ENCODE data around the gene DLK2.
A peak's percentile ranks its signal among the peaks of the same experiment; 100 is the strongest.
"Not testable (repeated sequence)": the region's sequence is repeated elsewhere in the genome, so short reads cannot be mapped to it uniquely, and the experiment has no call there.

DLK2 gene, protein sequence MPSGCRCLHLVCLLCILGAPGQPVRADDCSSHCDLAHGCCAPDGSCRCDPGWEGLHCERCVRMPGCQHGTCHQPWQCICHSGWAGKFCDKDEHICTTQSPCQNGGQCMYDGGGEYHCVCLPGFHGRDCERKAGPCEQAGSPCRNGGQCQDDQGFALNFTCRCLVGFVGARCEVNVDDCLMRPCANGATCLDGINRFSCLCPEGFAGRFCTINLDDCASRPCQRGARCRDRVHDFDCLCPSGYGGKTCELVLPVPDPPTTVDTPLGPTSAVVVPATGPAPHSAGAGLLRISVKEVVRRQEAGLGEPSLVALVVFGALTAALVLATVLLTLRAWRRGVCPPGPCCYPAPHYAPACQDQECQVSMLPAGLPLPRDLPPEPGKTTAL

DNA sequence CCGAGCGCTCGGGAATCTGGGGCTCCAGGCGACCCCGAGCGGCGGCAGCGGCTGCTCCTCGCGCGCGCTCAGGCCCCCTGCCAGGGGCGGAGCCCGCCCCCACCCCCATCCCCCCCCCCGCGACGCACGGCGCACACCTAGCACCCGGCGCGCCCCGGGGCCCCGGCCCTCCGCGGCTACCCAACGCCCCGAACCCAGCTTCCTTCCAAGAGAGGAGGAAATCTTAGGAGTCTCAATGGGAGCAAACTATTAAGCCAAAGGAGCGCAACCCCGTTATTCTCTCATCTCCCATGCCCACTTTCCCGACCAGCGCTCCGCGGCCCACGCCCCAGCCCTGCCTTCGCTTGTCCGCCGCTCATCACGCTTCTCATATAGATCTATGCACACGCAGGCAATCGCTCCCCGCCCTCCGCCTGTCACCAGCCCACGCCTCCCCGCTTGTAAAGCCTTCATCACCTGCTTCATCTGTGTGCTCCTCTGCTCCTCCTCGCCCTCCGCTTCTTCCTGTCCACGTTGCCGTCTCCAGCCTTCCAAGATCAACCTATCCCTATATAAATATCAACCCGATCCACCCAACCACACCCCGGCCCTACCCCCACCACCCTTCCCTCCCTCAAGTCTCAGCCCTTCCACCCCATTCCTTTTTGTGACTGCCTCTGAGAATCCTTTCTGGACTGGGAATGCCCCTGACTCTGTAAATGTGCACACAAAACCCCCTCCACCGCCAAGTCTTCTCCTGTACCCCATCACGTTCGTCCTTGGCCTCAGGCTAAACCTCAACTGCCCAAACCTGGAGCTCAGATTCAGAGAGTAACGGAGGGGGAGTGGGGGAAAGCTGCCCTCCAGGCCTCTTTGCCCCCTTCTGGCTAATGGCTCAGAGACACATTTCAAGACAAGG is at the start of gene DLK2:
TSS of gene DLK2 (minus strand) at position 18 of the 898 bp plus-strand sequence. CDS start 723 bp downstream, outside the sequence.
- DNase-seq = peak; percentile 84

DNA sequence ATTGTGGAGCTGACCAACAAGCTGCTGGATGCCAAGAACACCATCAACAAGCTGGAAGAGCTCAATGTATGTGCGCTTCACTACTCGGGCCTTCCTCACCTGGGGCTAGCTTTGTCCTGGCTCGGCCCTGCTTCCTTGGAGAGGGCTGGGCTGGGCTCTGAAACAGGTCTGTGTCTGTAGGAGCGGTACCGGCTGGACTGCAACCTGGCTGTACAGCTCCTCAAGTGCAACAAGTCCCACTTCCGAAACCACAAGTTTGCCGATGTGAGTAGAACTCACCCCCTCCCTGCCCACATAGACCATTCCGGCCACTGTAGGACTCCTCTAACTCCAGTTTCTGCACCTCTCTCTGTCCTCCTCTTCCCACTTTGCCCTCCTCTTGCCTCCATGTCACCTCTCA is 48.1 kb upstream of the DLK2 start:
- DNase-seq = no peak

DNA sequence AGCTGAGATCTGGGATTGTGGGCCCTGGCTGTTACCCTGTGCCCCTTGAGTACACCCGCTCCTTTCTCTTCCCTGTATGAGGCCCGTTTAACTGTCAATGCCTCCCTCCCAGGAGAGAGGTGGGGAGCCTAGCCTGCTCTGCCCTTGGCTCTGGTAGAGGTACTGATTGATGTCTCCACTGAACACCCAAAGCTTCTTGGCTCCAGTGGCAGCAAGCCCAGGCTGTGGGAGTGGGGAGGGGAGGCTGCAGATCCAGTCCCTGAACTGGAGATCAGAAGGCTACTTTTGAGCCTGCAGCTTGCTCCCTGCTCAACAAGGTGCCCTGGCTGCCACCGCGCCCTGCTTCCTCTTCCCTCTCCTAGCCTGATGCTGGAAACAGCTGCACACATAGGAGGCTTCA is 47.3 kb upstream of the DLK2 start:
- DNase-seq = no peak

DNA sequence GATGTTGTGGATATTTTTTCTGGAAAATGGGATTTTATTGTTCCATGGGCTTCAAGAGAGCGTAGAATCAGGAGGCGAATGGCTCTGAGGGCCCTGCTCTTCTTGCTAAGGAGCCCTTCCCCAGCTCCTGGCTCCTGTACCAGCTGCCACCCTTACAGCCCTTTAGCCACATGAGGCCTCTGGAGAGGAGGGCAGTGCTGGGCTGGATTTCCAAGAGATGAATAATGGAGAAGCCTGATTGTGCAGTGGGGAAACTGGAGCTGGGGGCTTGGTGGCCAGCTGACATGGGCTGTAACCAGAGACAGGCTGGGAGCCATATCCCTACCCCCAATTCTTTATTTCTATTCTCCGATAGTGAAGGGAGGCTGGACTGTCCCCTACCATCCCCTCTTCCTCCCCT is 45.6 kb upstream of the DLK2 start:
- no peak for DNase-seq

DNA sequence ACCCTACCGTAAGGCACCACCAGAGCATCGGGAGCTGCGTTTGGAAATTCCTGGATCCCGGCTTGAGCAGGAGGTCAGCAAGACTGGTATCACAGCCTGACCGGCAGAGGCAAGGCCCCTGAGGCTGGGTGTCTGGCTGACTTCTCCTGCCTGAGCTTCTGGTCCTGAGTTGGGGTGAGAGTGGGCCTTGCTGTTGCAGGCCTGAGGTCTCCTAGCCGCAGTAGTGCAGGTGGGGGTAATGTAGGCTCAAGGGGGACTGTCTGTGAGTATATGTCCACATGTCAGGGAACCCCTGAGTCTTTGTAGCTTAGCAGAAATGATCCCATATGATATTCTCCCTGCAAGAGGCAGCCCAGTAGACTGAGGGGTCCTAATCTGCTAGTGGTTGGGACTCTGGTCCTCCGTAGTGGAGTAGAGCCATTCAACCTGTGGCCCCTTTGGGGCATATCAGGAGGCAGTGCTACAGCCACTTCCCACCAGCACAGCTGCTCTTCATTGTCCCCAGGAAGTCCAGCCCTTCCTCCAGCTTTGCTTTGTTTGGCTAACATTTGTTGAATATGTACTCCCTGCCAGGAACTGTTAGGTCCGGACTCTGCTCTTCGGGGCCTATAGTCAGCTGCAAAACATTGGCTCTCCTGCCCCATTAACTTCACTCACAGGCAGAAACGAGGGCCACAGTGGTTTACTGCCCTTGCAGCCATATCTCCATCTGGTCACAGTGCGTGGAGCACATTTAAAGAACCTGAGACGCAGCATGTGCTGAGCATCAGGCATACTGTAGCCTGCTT is 43.9 kb upstream of the DLK2 start:
- DNase-seq = no peak

DNA sequence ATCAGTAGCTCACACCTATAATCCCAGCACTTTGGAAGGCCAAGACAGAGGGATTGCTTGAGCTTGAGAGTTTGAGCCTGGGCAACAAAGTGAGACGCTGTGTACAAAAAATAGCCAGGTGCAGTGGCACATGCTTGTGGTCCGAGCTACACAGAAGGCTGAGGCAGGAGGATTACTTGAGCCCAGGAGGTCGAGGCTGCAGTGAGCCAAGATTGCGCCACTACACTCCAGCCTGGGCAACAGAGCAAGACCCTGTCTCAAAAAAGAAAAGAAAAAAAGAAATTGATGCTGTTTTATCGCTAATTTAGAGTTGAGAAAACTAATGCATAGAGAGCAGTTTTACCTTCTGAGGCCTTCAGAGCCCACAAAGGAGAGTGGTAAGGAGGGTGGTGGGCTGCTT is 42.9 kb upstream of the DLK2 start:
- not testable (repeated sequence) for DNase-seq

DNA sequence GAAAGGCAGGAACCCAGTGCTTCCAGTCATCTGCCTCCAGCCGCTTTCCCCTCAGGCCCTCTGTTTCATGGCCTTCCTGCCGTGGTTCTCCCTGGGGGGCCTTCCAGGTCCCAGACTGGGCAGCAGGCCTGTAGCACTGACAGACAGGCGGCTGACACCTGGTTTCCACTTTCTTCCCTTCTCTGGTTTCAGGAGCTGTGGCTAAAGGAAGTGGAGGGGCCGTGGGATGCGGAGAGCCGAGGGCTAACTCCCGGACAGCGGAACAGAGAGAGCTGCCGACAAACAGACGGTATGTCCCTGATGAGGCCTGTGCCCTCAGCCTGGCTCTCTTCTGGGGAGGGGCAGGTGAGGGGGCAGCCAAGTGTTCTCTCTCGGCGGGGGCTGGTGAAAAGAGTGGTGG is 42.3 kb upstream of the DLK2 start:
- DNase-seq = no peak

DNA sequence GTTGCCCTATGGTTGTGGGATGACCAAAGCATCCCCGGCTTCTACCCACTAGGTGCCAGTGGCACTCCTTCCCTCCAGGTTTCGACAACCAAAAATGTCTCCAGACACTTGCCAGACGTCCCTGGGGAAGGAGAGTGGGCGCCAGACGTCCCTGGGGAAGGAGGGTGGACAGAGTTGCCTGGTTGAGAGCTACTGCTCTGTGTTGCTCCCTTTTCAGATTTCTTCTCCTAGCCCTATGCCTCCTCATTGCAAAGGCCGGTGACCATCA is 41.7 kb upstream of the DLK2 start:
- no peak for DNase-seq

DNA sequence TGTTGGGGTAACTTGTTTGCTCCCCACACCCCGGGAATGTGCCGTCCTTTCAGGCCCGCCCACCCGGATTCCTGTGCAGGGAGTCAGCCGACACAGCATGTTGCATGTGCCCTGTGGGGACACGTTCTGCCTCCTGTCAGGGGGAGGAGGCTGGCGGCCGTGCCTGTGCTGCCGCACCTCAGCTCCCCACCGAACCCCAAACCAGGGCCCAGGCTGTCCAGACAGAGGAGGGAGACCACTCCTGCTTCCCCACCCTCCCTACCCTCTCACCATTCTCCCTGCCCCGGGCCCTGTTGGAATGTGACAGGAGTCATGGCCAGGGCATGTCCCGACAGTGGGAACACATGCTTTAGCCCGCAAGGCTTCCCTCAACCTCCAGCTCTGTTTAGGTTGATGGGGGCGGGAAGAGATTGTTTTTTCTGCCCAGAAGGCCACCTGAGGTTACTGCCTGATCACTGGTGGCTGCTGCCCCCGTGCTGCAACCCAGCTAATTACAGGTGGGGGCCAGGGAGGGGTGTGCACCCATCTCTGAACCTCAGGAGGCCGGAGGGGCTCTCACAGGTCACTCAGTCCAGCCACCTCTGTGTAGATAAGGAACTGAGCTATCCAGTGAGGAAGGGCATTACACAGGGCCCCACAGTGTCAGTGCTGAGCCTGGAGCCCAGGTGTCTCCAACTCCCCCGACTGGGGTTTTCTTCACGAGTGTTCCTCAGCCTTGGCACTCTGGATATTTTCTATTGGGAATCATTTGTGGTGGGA is 41.2 kb upstream of the DLK2 start:
- no peak for DNase-seq

DNA sequence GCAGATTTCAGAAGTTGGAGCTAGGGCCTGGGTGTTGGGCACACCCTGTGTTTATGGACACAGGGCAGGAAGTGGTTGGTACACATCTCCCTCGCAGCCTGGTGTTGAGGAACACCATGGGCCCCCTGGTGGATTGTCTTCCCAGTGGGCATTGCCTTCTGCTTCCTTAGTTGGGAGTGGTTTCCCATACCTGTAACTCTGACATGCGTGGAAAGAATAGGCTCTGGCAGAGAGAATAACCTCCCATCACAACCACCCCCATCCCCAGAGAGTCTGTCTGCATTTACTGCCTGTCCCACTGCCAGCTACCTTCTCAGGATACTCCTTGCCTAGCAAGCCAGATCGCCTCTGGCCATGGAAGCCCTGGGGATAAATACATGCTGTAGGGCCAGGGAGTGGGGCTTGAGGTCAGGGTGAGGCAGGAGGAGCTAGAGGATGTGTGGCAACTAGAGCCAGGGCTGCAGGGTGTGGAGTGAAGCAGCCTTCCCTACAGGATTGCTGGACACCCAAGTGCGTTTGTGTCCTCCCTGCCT is 40.1 kb upstream of the DLK2 start:
- no peak for DNase-seq

DNA sequence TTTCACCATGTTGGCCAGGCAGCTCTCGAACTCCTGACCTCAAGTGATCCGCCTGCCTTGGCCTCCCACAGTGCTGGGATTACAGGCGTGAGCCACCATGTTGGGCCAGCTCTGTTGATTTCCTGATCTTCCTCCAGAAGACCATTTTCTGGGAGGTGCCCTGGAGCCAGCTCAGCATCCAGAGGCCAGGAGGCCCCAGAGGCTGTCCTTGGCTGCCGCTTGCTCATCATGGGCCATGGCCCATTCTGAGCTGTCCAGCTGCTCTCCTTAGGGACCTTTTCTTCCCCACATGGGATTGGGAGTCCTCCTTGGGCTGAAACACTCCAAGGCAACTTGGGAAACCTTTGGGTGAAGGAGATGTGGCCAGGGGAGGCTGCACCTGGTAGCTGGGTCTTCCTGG is 39.4 kb upstream of the DLK2 start:
- DNase-seq = no peak

DNA sequence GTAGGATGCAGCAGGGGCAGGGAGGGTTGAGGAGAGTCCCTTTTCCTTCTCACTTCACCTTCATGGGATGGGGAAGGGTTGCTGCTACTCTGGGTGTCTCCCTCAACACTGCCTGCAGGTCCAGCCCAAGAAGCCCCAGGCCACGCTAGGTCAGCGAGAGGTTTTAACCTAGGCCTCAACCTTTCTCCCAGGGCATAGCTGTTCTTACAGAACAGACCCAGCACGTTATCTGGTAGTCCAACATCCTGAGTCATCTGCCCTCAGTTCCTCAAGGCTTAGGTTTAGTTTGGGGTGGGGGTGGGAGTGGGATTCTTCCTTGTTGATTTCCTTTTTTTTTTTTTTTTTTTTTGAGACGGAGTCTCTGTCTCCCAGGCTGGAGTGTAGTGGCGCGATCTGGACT is 39.0 kb upstream of the DLK2 start:
- DNase-seq = no peak

DNA sequence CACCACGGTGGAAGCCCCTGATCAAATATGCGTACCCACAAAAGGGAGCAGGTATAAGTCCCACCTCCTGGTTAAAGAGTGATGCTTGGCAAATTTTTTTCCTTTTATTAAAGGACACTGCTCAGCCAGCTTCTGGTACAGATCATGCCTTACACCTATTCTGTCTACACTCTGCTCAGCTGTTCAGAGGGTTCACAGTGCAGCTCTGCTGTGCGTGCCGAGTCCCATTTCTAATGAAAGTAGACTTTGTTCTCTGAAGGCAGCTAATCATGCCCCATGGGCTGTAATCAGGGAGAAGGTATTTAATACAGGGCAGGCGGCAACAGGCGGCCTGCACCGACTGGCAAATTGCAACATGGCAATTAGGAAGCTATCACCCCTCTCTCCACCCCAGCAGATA is 38.5 kb upstream of the DLK2 start:
- DNase-seq = no peak

DNA sequence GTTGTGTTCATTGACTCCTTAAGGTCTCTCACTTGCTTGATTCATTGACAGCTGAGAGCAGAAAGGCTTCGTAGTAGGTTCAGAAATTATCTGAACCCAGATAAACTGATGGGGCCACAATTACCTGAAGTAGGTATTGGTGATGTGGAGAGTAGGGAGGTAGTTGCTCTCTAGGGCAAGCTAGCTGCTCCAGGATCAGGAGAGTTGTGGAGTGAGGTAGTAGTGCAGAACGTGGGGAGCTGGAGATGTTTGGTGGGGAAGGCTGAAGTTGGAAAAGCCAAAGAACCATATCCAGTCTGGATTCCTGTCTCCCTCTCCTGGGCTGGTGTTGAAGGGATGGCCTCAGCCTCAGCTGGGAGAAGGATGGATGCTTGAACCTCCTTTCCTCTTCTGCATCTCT is 37.9 kb upstream of the DLK2 start:
- no peak for DNase-seq

DNA sequence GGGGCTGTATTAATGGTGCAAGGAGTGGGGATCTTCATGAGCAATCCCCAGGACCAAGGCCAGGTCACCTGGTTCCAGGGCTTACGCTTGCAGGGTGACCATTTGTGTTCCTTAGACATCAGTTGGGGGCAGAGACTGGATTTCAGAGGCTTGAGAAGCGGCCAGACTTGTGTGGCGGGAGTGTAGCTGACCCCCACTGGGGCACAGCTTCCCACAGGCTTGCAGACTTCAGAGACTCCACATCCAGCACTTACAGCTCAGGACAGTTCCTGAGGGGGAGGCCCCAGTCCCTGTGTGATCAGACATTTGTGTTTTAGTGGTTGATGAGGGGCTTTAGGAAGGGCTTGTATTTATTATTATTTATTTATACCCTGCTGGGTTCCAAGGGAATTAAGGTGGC is 37.3 kb upstream of the DLK2 start:
- DNase-seq = no peak

DNA sequence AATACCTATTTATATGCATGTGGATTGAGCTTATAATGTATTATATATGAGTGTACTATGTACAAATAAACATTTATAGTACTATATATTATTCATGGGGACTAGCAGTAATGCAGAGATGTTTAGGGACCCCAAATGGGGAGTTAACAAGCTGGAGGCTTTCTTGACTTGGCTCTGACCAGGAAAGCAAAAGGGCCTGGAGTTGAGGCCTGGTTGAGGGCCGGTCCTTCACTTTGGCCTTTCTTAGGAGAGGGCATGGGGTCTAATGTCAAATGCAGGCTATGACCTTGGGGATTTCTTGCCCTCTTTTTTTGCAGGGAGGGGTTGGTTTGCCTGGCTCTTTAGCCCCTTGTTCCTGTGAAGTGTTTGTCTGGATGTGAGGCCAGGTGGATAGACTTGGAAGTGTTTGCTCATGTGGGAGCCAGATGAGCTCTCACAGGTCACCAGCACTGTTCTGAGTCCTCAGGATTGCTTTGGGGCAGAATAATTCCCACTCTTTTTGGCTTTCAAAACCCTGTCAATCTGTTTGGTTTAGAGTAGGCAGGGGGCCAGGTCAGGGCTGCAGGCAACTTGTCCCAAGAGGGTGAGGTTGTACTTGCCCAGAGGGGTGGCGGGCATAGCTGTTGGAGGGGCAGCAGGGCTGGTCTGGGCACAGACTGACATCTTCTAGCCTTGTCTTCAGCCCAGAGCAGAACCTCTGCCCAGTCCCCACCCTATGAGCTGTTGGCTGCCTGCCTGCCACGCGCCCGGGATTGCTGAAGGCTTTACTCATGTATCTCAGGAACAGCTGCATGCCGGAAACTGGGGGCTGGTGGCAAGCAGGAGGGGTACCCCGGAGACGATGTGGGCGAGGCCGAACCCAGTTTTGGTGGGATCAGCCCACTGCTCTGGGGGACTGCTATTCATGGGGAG is 36.7 kb upstream of the DLK2 start:
- no peak for DNase-seq

DNA sequence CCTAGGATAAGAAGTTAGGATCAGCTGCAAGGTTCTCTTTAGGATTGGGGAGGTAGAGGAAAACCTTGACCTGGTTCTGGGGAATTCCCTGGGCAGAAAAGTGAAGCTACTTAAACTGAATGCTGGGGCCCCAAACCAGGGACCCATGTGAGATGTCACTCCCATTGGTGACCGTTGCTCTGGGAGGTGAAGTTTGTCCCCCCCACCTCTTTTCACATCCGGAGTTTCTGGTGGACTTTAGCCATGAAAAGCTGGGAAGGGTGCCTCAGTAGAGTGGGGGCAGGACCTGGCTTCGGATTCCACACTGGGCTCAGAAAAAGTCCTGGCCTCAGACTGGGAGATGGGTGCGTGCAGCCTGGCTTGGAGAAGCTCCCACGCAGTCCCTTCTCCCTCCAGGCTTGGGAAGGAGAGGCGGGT is 35.2 kb upstream of the DLK2 start:
- no peak for DNase-seq

DNA sequence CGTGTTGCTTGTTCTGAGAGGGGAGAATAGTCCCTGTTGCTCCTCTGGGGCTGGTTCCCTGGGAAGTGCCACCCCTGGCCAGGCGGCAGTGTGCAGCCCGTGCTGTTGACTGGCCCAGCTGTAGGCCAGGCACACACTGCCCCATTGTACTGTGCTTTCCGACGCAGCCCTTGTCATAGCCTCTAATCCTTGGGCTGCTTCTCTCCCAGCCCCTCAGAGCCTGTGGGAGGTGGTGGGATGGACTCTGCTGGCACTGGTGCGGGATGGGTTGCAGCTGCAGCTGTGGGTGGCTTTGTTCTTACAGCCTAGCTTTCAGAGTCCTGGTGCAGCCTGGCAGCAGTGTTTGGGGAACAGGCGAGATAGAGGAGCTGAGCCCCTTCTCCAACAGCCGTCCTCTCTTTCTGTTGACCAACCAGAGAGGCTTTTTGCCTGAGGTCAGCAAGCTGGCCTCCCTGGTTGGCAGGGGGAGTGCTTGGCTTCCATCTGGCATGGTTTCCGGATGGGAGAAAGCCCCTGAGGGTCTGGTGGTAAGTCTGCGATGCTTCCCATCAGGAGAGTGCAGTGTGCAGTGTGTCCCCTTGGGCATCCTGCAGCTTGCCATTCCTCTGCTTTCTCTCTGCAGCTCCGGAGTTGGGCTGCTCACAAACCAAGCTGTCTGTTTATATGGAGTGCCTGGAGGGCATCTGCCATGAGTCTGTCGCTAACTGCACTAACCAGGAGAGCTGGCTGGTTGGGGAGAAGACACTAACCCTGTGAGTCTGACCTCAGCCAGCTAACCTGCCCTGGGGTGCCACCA is 34.1 kb upstream of the DLK2 start:
- DNase-seq = no peak

DNA sequence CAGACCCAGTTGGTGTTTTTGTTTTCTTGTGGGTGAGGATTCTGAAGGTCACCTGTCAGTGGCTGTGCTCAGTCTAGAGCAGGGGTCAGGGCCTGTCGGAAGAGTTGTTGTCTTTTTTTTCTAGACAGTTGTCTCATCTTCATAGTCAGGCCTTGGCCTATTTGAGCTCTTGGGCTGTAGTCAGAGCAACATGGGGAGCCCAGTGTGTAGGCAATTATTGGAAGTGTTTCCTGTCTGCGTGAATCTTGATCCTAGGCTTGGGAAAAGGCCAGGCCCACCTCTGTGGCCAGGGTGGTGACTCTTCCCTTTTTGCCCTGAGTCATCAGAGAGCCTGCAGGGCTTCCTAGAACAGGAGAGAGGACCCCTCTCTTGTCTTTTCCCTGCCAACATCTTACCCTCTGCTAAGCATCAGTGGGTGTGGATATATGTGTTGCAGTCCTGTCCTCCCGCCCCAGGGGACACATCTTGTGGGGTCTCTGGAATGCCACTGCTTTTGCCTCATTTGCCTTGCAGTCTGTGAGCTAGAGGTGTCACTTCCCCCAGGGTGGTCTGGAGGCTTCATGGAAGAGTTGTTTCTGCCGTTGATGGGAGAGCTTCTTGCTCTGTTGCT is 33.4 kb upstream of the DLK2 start:
- DNase-seq = no peak

DNA sequence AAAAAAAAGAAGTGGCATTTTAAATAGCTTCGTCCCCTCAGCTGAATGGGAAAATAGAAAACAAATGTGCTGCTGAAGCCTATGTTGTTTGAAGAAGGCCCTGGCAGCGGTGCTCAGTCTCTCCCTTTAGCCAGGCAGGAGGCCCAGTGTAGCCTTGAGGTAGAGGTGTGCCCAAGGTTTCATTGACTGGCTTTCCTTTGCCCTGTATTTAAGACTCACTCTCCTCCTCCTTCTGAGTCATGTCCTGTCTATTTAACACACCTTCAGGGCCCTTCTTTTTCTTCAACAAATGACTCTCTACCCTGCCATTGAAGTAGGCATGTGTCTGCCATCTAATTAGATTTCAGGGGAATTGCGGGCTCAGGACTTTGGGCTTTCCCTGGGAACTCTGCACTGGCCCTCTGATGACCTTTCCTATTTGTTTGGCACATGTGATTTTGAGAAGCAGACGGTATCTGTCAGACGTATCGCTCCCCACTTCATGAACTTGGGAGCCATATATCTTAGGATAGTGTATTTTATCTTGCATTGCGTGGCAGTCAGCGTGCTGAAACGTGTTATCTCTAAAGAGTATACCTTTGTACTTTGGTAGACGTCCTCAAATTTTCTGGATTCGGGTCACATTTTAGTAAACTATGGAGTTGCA is 26.4 kb upstream of the DLK2 start:
- no peak for DNase-seq

All from activated effector memory CD4-positive, alpha-beta T cell treated with anti-CD3 and anti-CD28 coated beads, Interleukin-2, amount 50 U/mL, for 16 hours (primary cell).